Osteoblast (primary cell): ENCODE data around the gene VASN. TPM values are rescaled to one million over a fixed set of nuclear protein-coding genes. Genes with fewer than 3 reads are reported as not detected.

ENCODE experiments used
- DNase-seq: peaks from one replicate; pipeline ENCODE4 v3.0.0; 2011; ENCODE audit warnings: low spot score, mixed read lengths; ENCODE audit not compliant: insufficient read length; ENCODE audit errors: missing footprints
- H2AFZ ChIP-seq: 2 replicates; pipeline ENCODE4 v1.6.0; 2011; ENCODE audit warnings: mild to moderate bottlenecking, low read length
- H3K27ac ChIP-seq: 2 replicates; pipeline ENCODE4 v1.5.1; 2011; ENCODE audit warnings: mild to moderate bottlenecking, low read depth, low read length, moderate library complexity
- H3K27me3 ChIP-seq: 2 replicates; pipeline ENCODE4 v1.6.0; 2012; ENCODE audit warnings: mild to moderate bottlenecking, control low read depth, inconsistent platforms, low read length, moderate library complexity; ENCODE audit not compliant: insufficient read depth
- H3K36me3 ChIP-seq: 2 replicates; pipeline ENCODE4 v1.5.1; 2011; ENCODE audit warnings: mild to moderate bottlenecking, low read length, control low read depth, moderate library complexity; ENCODE audit not compliant: insufficient read depth
- H3K4me1 ChIP-seq: 2 replicates; pipeline ENCODE4 v1.5.1; 2011; ENCODE audit warnings: mild to moderate bottlenecking, low read length, control low read depth, moderate library complexity; ENCODE audit not compliant: insufficient read depth
- H3K4me2 ChIP-seq: 2 replicates; pipeline ENCODE4 v1.6.0; 2011; ENCODE audit warnings: mild to moderate bottlenecking, low read length; ENCODE audit not compliant: insufficient read depth
- H3K4me3 ChIP-seq: fragments of 200-600 bp; sonication (generic); 3 replicates; pipeline ENCODE4 v1.5.1; 2012; ENCODE audit warnings: mild to moderate bottlenecking, low read length, inconsistent platforms; ENCODE audit not compliant: insufficient read depth
- H3K79me2 ChIP-seq: 2 replicates; pipeline ENCODE4 v1.6.0; 2012; ENCODE audit warnings: mild to moderate bottlenecking, low read length, control low read depth, inconsistent platforms; ENCODE audit not compliant: insufficient read depth
- H3K9me3 ChIP-seq: 2 replicates; pipeline ENCODE4 v1.5.1; 2011; ENCODE audit warnings: low read depth, low read length, control low read depth
- H4K20me1 ChIP-seq: 2 replicates; pipeline ENCODE4 v1.6.0; 2012; ENCODE audit warnings: mild to moderate bottlenecking, low read length, control low read depth; ENCODE audit not compliant: insufficient read depth
- CTCF ChIP-seq: IDR thresholded peaks from 2 replicates; pipeline ENCODE4 v1.5.1; 2011; ENCODE audit warnings: mild to moderate bottlenecking, low read depth, low read length, moderate library complexity; ENCODE audit errors: extremely low read depth
- total RNA-seq: library from RNA; depleted of rRNA; stranded (reverse); fragments of >200 nt; gene quantifications from 2 replicates; pipeline ENCODE4 v1.2.3, GENCODE V29; 2012

Gene VASN
- total RNA-seq, 1 donor, result 217 TPM

GRCh38 chr16:4380119-4381063 lies 8.7 kb downstream of the VASN start:
- TF ChIP-seq CTCF, result no peak
- H3K79me2 ChIP-seq, result peaks cover 79% of the 10 kb centered on the region
- H3K27ac ChIP-seq, result no peak overlapping the region
- H2AFZ ChIP-seq, result no peak overlapping the region
- H3K4me1 ChIP-seq, result peaks cover 52% of the 10 kb centered on the region
- no peak overlapping the region for H3K4me2 ChIP-seq
- H3K4me3 ChIP-seq, result no peak overlapping the region
- no peaks in the 10 kb centered on the region for H3K9me3 ChIP-seq
- peaks cover 89% of the 10 kb centered on the region for H4K20me1 ChIP-seq
- DNase-seq, result peak; percentile 92
- H3K36me3 ChIP-seq, result peaks cover 60% of the 10 kb centered on the region
- no peaks in the 10 kb centered on the region for H3K27me3 ChIP-seq

- no peak for TF ChIP-seq CTCF
- peaks cover 91% of the 10 kb centered on the region for H4K20me1 ChIP-seq
- no peak overlapping the region for H2AFZ ChIP-seq
- H3K27me3 ChIP-seq, result no peaks in the 10 kb centered on the region
- no peak overlapping the region for H3K27ac ChIP-seq
- peaks cover 59% of the 10 kb centered on the region for H3K36me3 ChIP-seq
- peaks cover 53% of the 10 kb centered on the region for H3K4me1 ChIP-seq
- no peaks in the 10 kb centered on the region for H3K9me3 ChIP-seq
- no peak overlapping the region for H3K4me3 ChIP-seq
- no peak overlapping the region for H3K4me2 ChIP-seq
- peaks cover 72% of the 10 kb centered on the region for H3K79me2 ChIP-seq
- DNase-seq, result no peak
Observed at GRCh38 chr16:4381072-4381934, 9.7 kb downstream of the VASN start.

GRCh38 chr16:4381935-4382794 lies 10.5 kb downstream of the VASN start:
- Histone ChIP-seq H3K27ac (no peak overlapping the region), H3K27me3 (no peaks in the 10 kb centered on the region), H2AFZ (no peak overlapping the region), H3K4me3 (no peak overlapping the region), H3K4me1 (peaks cover 53% of the 10 kb centered on the region), H3K36me3 (peaks cover 57% of the 10 kb centered on the region), H3K4me2 (no peak overlapping the region), H4K20me1 (peaks cover 86% of the 10 kb centered on the region), H3K79me2 (peaks cover 63% of the 10 kb centered on the region), H3K9me3 (no peaks in the 10 kb centered on the region)
- no peak for TF ChIP-seq CTCF
- DNase-seq, result no peak
